HL-60/S4 (cell line): ENCODE results near the gene CD151.

Experiments
- in situ Hi-C: fragments of 300-500 bp; cut with MboI; formaldehyde crosslinking; loops from 2 replicates; pipeline ENCODE4 v1.14.3; 2022; ENCODE audit warnings: low sequenced_read_pairs

The CD151 gene

GRCh38 chr11:796565-797295 lies 36.0 kb upstream of the CD151 start:
- in situ Hi-C loops = no loop called here

DNA sequence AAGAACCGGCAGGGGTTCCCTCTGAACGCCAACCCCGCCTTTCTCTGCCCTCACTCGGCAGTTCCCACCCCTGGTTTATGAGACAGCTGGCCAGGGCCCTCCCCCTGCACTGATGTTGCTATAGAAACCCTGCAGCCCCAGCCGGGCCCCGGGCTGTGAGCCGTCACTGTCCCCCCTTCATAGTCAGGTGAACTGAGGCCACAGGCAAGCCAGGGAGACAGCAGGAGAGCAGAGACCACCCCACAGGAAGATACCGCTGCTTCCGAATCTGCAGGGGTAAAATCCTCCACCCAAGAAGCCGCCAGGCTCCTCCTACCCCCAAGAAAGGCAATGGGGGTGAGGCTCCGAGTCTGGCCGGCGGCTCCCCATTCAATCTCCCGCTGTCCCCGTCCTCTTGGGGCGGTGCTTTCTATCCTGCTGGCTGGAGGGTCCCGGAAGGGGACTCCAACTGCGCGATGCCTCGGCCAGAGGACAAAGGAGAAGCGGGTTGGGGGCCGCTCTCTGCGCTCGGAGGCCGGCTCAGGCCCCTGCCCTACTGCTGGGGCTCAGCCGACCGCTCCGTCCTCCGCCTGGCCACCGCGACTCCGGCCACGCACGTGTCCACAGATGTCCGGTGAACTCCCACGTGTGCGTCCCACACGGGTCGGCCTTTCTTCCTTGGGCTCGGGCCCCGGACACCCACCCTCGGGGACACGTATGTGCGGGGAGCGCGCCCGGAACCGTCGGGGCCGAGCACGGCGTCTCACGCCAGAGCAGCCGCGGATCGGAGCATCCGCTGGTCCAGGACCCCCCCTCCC lies 35.3 kb upstream of the CD151 start:
- in situ Hi-C loops = no loop called here

GRCh38 chr11:798093-798713 lies 34.5 kb upstream of the CD151 start, which contains the start of gene SLC25A22:
Gene SLC25A22 (minus strand): TSS chr11:798281. CDS start chr11:795006, 3,275 bp downstream.
- in situ Hi-C loops = no loop called here

GRCh38 chr11:799641-800316 lies 33.0 kb upstream of the CD151 start:
- in situ Hi-C loops = no loop called here

- in situ Hi-C loops = no loop called here
Measured at GRCh38 chr11:800473-800872, 32.3 kb upstream of the CD151 start.

DNA sequence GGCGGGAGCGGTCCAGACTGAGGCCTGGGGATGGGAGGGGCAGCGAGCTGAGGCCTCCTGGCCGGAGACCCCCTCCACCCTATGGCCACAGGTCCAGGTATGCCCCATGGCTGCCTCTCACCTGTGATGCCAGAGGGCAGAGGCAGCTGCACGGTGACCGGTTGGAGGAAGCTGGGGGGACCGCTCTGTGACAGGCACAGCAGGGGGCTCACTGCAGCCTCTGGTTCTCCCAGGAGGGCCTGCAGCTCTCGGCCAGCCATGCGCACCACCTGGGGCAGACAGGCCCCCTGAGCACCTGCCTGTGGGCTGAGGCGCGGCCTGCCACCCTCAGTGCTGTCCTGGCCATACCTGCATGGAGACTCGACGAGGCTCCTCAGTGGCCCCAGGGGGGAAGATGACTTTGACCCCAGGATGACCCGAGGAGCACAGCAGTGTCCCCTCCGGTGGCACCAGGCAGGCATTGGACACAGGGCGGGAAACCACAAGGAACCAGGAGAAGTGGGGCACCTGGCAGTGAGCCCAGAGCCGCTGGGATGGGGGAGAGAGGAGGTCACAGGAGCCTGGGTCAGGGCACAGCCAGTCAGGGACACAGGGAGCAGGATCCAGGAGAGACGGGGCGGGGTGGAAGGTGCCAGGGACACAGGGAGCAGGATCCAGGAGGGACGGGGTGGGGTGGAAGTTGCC lies 31.5 kb upstream of the CD151 start:
- in situ Hi-C loops = no loop called here

DNA sequence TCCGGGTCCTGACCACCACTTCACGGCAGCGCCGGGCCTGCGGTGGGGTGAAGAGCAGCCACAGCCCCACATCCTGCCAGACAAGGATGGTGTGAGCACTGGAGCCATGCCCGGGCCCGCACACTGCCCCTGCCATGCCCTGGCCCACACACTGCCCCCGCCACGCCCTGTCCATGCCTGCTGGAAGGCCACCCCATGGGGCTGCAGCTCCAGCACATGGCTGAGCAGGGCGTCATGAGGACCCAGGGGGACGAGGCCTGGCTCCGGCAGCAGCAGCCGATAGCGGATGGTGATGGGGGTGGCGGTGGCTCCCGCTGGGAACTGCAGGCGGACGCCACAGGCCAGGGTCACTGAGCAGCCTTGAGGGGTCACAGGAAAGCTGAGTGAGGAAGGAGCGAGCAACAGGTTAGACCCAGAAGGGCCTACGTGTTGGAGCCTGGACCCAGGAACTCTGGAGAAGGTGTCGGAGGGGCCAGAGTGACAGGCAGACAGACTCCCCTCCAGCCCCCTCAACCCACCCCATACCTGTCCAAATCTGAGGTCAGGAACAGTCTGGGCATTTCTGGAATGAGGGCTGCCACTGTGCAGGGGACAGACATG lies 30.6 kb upstream of the CD151 start:
- in situ Hi-C loops = no loop called here

- in situ Hi-C loops = no loop called here
Measured at GRCh38 chr11:802693-803466, 29.9 kb upstream of the CD151 start.

GRCh38 chr11:803467-803742 lies 29.3 kb upstream of the CD151 start:
- in situ Hi-C loops = no loop called here

- in situ Hi-C loops = no loop called here
Measured at GRCh38 chr11:803770-804598, 28.8 kb upstream of the CD151 start.

DNA sequence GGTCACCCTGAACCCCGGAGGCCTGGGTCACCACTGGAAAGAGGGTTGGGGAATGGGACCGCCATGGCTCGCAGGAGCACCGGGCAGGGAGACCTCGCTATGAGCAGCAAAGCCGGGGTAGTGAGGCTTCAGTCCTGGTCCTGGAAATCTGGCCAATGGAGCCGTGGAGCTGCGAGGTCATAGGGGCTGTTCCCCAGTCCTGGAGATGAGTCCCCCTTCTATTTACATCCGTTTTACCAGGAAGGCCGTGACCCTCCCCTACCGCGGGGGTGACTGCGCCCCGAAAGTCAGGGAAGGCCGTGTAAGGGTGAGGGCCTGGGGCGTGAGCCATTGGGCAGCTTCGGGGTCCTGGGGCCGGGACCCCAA lies 28.2 kb upstream of the CD151 start:
- in situ Hi-C loops = no loop called here

DNA sequence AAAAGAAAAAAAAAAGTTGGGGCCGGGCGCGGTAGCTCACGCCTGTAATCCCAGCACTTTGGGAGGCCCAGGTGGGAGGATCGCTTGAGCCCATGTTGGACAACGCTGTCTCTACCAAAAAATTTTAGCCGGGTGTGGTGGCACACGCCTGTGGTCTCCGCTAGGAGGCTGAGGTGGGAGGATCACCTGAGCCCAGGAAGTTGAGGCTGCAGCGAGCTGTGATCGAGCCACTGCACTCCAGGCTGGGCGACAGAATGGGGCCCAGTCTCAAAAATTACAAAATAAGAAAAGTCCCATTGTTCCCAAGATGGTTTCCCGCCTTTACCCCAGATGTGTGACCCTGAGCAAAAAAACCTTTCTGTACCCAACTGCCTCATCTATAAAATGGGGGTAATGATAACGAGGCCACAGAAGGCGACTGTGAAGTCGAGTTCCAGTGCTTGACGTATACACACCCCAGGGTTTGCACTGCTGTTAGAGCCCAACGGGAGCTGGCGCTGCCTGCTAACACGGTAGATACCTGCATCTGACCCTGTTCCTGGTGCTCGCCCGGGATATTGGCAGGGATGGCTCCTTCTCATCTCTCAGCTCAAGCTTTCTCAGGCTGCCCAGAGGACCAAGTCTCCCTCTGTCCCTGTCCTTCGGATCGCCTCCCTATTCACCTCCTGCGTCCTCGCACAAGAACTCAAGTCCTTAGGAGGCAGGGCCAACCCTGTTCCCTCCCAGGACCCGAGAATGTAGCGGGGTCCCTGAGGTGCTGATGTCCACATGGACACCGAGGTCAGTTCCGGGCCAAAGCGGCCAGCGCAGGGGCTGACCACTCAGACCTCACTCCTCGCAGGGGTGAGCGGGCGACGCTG lies 24.1 kb upstream of the CD151 start:
- in situ Hi-C loops = no loop called here

DNA sequence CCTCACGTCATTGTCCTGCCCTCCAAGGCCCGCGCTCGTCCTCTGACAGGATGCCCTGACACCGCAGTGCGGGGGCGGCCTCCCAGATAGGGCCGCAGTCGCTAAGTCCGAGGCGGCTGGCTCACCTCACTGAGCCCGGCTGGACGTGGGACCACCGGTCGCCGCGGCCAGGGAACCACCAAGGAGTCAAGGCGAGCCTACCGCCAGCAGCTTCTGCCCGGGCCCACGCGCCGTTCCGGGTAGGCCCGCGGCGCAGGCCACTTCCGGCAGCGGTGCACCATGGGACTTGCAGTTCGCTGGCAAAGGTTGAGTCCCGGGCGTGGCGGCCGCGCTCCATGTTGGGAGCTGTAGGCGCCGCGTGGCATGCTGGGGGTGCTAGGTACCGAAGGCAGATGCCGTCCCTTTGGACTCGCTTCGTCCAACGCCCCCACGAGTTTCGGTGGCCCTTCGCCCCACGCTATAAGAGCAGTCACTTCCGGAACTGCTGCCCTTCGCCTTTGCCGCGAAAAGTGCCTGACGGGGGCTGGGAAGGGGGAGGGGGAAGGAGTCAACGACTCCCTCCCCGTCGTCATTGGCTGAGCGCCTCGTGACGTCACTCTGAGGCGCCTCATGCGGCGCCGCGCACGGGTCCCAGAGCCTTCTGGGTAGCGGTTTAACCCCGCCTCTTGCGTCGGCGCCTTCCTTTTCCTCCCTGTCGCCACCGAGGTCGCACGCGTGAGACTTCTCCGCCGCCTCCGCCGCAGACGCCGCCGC lies 23.3 kb upstream of the CD151 start, which contains the start of gene RPLP2:
TSS of gene RPLP2 (plus strand) at position 681 of the 753 bp plus-strand sequence. CDS start 268 bp downstream, outside the sequence.
- in situ Hi-C loops = no loop called here

- in situ Hi-C loops = no loop called here
Measured at GRCh38 chr11:810040-810567, 22.6 kb upstream of the CD151 start.

GRCh38 chr11:811446-812245 lies 21.1 kb upstream of the CD151 start:
- in situ Hi-C loops = no loop called here

DNA sequence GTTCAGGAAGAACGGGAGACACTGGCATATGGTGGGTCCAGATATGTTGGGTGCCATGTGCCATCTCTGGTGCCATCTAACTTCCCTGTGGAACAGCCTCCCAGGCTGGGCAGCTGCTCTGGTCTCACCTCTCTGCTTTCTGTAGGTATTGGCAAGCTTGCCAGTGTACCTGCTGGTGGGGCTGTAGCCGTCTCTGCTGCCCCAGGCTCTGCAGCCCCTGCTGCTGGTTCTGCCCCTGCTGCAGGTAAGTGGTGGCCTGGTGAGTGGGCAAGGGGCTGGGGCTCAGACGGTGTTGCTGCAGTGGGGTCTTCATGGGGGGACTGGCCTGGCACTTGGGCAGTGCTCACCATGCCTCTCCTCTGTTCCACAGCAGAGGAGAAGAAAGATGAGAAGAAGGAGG lies 20.4 kb upstream of the CD151 start:
- in situ Hi-C loops = no loop called here
